ENCODE data around the gene AGO4.

GRCh38 chr1:35838693-35839245, 31.0 kb downstream of the AGO4 start:
- TF ChIP-seq CTCF (IDR thresholded peaks at IDR 0.05), result no peak
- TF ChIP-seq RNF2 (IDR thresholded peaks at IDR 0.05; ENCODE audit: borderline replicate concordance, low read depth), result no peak
- TF ChIP-seq MYC (IDR thresholded peaks at IDR 0.05; ENCODE audit: borderline replicate concordance, low read length), result no peak
- TF ChIP-seq RFX5 (IDR thresholded peaks at IDR 0.05), result no peak
- TF ChIP-seq TFCP2L1 (CRISPR knock-in tag; IDR thresholded peaks at IDR 0.05), result no peak
- TF ChIP-seq POLR2A (IDR thresholded peaks at IDR 0.05; ENCODE audit: low read length), result no peak
- no peak for TF ChIP-seq JUNB (IDR thresholded peaks at IDR 0.05)
- TF ChIP-seq, protein P1, sequence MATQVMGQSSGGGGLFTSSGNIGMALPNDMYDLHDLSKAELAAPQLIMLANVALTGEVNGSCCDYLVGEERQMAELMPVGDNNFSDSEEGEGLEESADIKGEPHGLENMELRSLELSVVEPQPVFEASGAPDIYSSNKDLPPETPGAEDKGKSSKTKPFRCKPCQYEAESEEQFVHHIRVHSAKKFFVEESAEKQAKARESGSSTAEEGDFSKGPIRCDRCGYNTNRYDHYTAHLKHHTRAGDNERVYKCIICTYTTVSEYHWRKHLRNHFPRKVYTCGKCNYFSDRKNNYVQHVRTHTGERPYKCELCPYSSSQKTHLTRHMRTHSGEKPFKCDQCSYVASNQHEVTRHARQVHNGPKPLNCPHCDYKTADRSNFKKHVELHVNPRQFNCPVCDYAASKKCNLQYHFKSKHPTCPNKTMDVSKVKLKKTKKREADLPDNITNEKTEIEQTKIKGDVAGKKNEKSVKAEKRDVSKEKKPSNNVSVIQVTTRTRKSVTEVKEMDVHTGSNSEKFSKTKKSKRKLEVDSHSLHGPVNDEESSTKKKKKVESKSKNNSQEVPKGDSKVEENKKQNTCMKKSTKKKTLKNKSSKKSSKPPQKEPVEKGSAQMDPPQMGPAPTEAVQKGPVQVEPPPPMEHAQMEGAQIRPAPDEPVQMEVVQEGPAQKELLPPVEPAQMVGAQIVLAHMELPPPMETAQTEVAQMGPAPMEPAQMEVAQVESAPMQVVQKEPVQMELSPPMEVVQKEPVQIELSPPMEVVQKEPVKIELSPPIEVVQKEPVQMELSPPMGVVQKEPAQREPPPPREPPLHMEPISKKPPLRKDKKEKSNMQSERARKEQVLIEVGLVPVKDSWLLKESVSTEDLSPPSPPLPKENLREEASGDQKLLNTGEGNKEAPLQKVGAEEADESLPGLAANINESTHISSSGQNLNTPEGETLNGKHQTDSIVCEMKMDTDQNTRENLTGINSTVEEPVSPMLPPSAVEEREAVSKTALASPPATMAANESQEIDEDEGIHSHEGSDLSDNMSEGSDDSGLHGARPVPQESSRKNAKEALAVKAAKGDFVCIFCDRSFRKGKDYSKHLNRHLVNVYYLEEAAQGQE (IDR thresholded peaks at IDR 0.05), result no peak
- no peak for TF ChIP-seq RAD21 (conservative IDR thresholded peaks at IDR 0.05 in 1 of 2, IDR thresholded peaks at IDR 0.05 in 1 of 2)
- TF ChIP-seq ZSCAN20 (CRISPR knock-in tag; IDR thresholded peaks at IDR 0.05), result no peak
- no peak for TF ChIP-seq MAX (IDR thresholded peaks at IDR 0.05)

Data from A549 (cell line).